ENCODE results near the gene PDZD4.

The PDZD4 gene

GRCh38 chrX:153805436-153805835 lies 24.9 kb downstream of the PDZD4 start:
- DNase-seq, result no peak

DNA sequence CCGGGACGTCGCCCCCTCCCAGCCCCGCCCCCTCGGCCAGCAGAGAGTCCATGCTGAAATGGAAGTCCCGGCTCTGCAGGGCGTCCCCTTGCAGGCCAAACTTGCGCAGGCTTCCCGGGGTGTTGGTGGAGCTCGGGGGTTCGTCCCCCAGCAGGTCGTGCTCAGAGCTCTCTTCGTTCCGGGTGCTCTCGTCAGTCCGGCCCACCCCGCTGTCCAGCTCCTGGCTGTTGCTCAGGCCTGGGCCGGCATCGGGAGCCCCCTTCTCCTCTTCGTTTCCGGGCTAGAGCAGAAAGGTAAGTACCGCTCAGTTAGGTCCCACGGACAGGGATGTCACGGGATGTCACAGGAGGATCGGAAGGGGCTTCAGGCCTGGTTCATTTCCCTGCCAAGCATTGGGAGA lies 25.7 kb downstream of the PDZD4 start:
- no peak for DNase-seq

- DNase-seq, result no peak
Observed at GRCh38 chrX:153804100-153804595, 26.2 kb downstream of the PDZD4 start.

DNA sequence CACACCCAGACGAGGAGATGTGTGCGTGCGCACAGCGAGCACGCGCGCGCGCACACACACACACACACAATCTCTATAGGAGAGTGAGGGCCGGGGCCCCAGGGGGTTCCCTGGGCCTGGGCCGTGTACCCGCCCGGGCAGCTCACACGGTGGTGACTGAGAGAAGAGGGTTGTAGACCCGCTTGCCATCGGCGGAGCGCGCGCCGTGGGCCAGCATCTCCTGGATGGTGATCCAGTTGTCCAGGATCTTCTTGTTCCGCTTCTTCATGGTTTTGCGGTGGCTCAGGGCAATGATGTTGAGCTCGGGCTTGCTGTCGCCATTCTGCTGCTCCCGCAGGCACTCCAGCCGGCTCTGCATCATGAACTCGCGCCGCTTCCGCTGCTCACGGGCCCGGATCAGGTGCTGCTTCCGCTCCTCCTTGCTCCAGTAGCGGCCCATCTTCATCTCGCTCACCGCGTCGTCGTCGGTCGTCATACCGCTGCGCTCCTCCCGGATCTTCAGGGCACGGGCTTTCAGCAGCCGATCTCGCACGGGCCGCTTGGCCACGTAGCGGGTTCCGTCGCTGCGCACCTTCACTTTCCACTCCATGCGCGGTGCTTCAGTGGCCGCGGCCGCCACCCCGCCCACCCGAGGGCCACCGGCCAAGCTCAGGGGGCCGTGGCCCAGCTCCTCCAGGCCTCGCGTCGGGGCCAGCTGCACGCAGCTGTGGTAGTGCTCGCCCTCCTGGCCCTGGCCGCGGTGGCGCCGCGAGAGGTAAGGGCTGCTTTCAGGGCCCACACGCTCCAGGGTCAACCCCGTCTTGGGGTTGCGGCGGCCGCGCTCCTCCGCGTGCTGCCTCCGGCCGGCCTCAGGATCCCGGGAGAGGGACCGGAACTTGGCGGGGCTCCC lies 26.9 kb downstream of the PDZD4 start:
- DNase-seq, result no peak

DNA sequence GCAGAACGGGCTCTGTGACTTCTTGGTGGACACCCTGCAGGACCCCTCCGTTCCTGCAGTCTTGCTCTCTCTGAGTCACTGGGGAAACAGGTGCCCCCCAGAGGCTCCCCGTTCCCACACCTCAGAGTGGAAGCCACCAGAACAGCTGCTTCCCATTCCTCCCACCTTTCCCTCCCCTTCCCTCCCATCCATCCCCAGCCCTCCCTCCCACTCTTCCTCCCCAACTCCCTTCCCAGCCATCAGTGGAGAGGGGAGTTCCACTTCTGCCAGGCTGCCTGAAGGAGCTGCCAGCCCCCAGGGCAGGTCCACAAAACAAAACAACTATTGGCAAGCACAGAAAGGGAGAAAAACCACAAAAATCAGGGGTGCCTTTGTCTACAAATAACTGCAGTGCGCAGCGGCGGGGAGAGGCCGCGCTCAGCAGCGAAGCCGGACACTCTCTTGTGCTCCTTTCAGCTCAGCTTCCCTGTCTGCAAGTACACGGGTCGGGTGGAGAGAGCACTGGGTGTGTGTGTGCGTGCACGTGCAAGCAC lies 27.8 kb downstream of the PDZD4 start:
- DNase-seq, result no peak

GRCh38 chrX:153801669-153802068 lies 28.7 kb downstream of the PDZD4 start:
- DNase-seq, result no peak

DNA sequence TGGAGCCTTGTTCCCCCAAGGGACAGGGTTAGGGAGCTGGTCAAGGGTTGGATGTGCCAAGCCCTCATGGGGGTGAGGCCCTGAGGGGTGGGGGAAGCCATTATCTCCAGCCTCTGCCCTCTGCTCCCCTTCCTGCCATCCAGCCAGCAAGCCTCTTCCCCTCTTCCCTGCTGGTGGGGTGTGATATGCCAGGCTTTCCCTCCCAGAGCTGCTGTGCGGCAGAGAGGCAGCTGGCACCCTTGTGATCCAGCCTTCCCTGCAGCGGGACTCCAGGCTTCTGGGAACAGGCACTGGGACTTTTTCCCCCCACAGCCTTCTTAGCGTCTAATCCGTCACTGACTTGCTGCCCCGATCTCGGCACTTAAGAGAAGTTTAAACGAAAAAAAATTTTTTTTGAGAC lies 29.6 kb downstream of the PDZD4 start:
- DNase-seq, result no peak

GRCh38 chrX:153800177-153800722 lies 30.1 kb downstream of the PDZD4 start:
- DNase-seq, result no peak

GRCh38 chrX:153799326-153799725 lies 31.0 kb downstream of the PDZD4 start:
- DNase-seq, result no peak

- DNase-seq, result no peak
Observed at GRCh38 chrX:153797415-153798015, 32.8 kb downstream of the PDZD4 start.

- no peak for DNase-seq
Observed at GRCh38 chrX:153794897-153795816, 35.2 kb downstream of the PDZD4 start.

DNA sequence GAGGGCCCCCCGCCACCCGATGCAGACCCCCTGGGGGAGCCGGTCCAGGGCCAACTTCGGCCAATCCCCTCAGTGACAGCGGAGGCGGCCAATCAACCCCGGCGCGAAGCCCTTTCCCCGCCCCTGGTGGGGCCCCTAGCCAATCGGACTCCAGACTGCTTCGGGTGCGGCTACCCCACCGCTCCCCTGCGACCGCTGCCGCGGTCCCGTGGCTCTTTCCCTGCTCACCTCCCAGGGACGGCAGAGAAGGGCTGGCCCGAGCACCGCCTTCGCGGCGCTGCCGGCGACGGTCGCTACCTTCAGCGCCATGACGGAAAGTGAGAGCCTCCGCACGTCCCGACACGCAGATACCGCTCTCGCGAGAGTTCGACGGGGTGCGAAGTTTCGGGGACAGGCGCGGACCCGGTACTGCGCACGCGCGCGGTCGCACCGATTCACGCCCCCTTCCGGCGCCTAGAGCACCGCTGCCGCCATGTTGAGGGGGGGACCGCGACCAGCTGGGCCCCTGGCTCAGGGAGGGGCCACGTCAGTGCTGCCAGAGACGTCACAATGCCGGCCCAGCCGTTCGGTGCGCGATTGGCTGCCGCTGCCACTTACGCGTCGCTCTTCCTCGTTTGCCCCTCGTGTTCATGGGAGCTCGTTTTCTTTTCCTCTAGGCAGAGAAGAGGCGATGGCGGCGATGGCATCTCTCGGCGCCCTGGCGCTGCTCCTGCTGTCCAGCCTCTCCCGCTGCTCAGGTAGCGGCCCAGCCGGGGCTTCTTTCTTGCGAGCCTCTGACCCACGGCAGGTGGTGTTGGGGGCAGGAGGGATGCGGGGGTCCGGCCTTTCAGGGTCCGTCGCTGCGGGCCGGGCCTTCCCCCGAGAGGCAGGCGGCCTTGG lies 36.1 kb downstream of the PDZD4 start, which contains the start of the genes IDH3G and SSR4:
TSS of gene IDH3G (minus strand) at position 358 of the 879 bp plus-strand sequence. CDS start at position 309, 49 bp downstream.
TSS of gene SSR4 (plus strand) at position 651 of the 879 bp plus-strand sequence. CDS start at position 671, 20 bp downstream.
- DNase-seq, result peak; percentile 95

- DNase-seq, result no peak
Observed at GRCh38 chrX:153793291-153793690, 37.1 kb downstream of the PDZD4 start.

DNA sequence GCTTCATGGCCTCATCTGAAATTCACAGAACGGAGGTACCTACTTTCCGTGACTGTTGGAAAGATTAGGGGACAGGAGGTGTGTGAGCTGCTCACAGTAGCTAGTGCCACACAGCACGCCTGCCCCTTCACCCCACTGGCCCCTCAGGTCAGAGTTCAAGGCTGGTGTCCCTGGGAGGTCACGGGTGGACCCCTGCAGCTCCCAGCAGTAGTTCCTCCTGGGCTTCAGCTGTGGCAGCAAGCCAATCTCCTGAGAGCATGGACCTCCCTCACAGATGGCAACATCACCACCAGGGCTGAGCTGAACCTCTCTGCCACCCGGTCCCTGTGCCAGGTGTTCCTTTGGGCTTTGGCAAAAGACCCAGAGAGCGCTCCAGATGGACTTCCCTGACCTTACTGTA lies 38.0 kb downstream of the PDZD4 start:
- DNase-seq, result no peak

- DNase-seq, result no peak
Observed at GRCh38 chrX:153791104-153791852, 39.1 kb downstream of the PDZD4 start.

DNA sequence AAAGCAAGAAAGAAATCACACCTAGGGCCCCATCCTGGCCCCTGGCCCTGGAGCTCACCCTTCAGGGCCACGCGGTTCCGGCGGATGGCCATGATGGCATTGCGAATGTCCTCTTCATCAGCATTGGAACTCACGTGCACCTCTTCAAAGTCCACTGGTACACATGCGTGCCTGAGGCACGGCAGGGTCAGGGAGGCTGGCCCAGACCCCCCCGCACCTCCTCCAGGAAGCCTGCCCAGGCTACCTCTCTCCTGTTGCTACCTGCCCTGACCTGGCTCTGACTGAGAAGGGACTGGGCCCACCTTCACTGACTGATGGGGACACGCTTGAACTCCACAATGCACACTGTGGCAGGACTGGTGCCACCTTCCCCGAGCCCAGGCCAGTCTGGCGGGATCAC lies 40.7 kb downstream of the PDZD4 start:
- no peak for DNase-seq

DNA sequence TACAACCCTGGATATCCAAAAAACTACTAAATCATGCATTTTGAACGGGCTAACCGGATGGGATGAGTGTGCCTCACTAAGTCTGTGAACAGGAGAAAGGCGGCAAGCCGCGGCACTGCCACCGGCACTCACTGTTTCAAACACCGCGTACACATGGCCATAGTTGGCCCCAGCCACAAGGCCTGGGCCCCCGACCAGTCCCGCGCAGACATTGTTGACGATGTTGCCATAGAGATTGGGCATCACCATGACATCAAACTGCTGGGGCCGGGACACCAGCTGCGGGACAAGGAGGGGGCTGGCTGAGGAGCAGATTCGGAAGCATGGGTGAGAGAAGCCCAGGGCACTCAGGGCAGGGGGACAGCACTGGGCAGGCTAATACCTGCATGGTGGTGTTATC lies 43.7 kb downstream of the PDZD4 start:
- DNase-seq, result no peak

GRCh38 chrX:153784325-153784967 lies 45.9 kb downstream of the PDZD4 start:
- no peak for DNase-seq

GRCh38 chrX:153783378-153784013 lies 46.8 kb downstream of the PDZD4 start:
- DNase-seq, result no peak
